GM12872 (cell line): Measurements from ENCODE around the gene SLC1A1.

Experiments
- TF ChIP-seq, protein P1 (sequence below): IDR thresholded peaks from 3 replicates; pipeline ENCODE4 v1.5.1; 2011; ENCODE audit warnings: low read depth, mild to moderate bottlenecking, low read length, moderate library complexity; ENCODE audit not compliant: insufficient read depth

Gene SLC1A1

GRCh38 chr9:4506490-4506889, 16.2 kb downstream of the SLC1A1 start:
- TF ChIP-seq, protein P1, sequence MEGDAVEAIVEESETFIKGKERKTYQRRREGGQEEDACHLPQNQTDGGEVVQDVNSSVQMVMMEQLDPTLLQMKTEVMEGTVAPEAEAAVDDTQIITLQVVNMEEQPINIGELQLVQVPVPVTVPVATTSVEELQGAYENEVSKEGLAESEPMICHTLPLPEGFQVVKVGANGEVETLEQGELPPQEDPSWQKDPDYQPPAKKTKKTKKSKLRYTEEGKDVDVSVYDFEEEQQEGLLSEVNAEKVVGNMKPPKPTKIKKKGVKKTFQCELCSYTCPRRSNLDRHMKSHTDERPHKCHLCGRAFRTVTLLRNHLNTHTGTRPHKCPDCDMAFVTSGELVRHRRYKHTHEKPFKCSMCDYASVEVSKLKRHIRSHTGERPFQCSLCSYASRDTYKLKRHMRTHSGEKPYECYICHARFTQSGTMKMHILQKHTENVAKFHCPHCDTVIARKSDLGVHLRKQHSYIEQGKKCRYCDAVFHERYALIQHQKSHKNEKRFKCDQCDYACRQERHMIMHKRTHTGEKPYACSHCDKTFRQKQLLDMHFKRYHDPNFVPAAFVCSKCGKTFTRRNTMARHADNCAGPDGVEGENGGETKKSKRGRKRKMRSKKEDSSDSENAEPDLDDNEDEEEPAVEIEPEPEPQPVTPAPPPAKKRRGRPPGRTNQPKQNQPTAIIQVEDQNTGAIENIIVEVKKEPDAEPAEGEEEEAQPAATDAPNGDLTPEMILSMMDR: no peak

DNA sequence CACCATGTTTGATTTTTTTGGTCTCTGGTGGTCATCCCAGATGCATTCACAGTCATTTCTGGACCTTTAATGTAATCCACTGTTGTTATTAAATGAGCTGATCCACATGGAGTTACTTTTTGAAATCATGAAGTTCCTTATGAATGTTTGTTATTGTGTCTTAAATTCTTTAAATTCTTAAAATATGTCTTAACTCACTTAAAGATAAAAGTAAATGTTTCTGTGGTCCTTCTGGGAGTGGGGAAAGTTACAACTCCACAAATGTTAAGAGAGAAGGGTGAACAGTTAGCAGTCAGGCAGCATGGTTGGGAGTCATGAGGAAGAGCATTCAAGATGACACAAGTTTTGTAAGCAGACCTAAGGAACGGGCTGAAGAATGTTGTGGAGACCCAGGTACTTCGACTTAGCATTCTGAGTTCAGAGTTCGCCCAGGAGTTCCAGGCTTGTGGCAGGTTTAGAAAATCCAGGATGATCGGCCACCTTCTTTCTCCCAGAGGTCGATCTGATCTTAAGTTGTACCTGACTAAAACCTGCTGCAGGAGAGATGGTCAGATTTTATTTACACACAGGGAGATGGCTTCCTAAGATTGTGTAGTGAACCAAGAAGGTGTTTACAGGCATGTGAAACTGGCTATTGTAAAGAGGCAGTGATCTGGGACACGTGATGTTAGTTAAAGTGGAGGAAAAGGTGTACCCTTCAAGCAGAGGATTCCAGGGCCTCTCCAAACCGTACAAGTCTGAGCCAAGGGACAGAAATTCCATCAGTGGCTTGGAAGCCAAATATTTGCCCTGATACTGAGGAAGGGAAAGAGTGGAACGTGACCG, 17.2 kb downstream of the SLC1A1 start:
- TF ChIP-seq, protein P1: no peak

DNA sequence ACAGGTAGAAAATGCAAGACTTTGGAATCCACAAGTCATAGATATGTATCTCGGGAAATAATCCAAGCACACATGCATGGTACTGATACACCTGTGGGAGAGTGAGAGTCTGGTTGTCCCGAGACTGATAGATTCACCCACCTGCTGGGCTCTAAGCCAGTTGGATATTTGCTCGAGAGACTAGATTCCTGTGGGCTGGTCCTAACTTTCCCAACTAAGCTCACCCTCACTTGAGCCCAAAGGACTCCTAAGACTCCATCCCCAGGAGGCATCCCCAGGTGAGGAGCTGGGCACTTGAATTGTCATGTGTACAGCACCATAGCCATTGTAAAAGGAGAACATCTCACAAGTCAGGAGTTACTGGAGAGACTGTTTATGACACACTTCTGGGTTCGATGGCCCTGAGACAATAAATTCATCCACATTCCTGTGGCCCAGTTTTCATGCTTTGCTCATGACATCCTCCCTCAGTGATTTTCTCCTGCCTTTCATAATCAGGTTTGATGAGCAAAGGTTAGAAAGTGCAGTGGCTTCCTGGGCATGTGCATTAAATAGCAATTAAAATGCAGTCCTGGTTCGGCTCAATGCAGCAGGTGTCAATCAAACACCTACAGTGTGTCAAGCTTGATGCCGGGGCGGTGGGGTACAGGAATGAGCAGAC, 18.1 kb downstream of the SLC1A1 start:
- TF ChIP-seq, protein P1: no peak

DNA sequence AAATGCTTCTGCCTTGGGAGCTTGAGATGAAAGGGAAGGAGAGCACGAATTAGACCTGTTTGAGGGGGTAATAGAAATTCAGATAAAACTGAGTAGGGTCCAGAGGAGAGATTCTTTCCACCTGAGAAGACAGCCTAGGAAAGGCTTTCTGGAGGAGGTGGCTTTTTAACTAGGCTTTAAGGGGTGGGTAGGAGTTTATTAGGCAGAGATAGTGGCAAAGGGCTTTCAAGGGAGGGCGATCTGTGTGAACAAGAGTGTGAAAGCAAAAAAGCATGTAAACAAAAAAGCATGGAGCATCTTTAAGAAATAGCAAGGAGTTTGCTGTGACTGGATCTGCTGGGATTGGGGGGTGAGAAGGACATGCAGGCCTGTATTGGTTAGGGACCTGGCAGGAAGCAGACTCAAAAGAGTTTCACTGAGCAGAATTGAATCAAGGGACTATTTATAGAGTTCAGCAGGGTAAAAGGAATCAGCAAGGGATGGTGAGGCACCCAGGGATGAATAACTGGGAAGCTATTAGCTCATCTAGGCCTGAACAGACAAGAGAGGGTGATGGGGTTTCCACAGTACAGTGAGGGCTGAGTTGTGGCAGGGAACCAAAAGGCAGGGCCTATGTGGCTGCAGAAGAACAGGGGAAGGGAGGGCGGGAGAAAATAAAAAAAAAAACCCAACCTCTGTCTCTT, 18.8 kb downstream of the SLC1A1 start:
- TF ChIP-seq, protein P1: no peak

DNA sequence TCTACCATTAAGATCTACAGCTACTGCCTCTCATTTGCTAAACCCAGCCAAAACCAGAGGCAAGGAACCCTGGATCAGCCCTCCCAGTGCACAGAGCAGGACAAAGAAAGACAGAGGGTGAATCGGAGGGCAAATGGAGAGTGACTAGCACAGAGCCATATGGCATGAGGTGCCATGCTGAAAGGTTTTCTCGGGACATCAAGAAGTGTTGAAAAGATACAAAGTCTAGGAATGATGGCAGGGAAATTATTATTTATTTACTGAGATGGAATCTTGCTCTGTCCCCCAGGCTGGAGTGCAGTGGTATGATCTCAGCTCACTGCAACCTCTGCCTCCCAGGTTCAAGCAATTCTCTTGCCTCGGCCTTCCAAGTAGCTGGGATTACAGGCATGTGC, 19.3 kb downstream of the SLC1A1 start:
- TF ChIP-seq, protein P1: no peak

- TF ChIP-seq, protein P1: no peak
Measured at GRCh38 chr9:4510546-4511322, 20.5 kb downstream of the SLC1A1 start.
